ENCODE data around the gene MCF2L.

- TF ChIP-seq, protein P1, sequence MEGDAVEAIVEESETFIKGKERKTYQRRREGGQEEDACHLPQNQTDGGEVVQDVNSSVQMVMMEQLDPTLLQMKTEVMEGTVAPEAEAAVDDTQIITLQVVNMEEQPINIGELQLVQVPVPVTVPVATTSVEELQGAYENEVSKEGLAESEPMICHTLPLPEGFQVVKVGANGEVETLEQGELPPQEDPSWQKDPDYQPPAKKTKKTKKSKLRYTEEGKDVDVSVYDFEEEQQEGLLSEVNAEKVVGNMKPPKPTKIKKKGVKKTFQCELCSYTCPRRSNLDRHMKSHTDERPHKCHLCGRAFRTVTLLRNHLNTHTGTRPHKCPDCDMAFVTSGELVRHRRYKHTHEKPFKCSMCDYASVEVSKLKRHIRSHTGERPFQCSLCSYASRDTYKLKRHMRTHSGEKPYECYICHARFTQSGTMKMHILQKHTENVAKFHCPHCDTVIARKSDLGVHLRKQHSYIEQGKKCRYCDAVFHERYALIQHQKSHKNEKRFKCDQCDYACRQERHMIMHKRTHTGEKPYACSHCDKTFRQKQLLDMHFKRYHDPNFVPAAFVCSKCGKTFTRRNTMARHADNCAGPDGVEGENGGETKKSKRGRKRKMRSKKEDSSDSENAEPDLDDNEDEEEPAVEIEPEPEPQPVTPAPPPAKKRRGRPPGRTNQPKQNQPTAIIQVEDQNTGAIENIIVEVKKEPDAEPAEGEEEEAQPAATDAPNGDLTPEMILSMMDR (conservative IDR thresholded peaks at IDR 0.05; ENCODE audit: low read length) = no peak
- no peak for TF ChIP-seq EZH2phosphoT487 (IDR thresholded peaks at IDR 0.05; ENCODE audit: borderline replicate concordance, low read depth, low read length)
Measured at GRCh38 chr13:113080901-113081521, 112.0 kb downstream of the MCF2L start.

All from OCI-LY7 (cell line).